GM19468 (cell line): ENCODE results near the gene WDR77.
A peak's percentile ranks its signal among the peaks of the same experiment; 100 is the strongest.

ENCODE experiments used
- ATAC-seq: cut with Tn5 transposase; IDR thresholded peaks from one replicate; pipeline ENCODE4 v1.9.1; 2021; ENCODE audit warnings: mild to moderate bottlenecking, moderate library complexity, moderate number of reproducible peaks; ENCODE audit not compliant: unreplicated experiment; ENCODE audit errors: extremely low read depth

Gene WDR77

DNA sequence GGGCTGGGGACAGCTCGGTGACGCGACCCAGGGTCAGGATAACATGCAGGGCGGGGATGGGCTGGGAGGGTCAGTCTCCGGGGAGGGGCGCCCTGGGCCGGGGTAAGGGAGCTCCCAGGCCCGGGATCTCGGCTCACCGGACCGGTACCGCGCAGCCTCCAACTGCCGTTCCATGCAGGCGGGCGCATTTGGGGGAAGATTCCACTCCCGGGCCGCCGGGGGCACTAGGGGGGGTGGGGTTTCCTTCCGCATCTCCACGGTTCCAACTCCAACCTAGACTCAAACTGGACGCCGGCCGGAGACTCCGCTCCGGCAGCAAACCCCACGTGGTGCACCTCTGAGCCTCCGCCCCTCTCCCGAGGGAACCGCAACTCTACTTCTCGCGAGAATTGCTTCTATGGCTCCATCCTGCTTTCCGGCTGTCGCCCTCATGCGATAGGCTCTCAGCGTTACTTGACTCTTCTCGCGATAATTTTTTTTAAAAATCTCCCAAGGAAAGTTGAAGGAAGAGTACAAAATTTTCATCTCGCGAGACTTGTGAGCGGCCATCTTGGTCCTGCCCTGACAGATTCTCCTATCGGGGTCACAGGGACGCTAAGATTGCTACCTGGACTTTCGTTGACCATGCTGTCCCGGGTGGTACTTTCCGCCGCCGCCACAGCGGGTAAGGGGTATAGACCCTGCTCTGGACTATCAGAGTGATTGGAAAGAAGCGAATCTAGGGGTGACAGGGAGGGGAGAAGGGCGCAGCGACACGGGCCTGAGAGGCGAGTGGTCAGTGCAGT is at the start of gene WDR77, which contains the start of gene ATP5PB:
Gene WDR77, minus strand, starts transcription at position 339 of the 785 bp plus-strand sequence. Its CDS starts 87 bp downstream, at position 252.
Gene ATP5PB, plus strand, starts transcription at position 547 of the 785 bp plus-strand sequence. Its CDS starts 78 bp downstream, at position 625.
- peak; percentile 95 for ATAC-seq

DNA sequence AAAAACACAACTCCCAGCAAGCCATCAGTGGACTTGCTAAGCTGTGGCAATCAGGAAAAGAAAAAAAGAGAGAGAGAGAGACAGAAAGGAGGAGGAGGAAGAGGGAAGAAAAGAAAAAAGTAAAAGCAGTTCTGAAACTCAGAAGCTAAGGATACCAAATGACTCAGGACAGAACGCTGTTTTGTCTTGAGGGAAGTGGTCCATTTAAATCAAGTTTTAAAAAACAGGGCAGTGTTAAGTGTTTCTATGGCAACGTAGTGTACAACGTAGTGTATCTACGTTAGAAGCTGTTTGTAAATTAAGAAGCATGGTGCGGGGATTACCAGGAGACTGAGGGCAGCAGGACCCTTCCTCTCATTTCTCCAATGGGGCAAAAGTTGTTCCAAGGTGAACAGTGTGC is 48.5 kb upstream of the WDR77 start:
- no peak for ATAC-seq

DNA sequence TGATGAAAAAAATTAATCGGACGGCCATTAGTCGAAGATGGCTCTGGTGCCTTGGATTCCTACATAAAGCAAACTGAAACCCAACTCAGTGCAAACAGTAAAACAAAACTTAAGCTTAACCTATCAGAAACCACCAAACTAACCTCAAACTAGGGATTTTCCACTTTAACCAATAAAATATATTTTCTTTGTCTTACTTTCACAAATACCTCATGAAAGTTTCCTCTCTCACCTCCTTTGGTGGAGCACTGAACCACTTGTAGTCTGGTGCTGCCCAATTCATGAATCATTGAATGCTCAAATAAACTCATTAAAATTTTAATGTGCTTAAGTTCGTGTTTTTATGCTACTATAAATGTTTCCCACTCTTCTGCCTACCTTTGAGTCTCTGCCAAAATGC is 47.3 kb upstream of the WDR77 start:
- ATAC-seq = no peak

DNA sequence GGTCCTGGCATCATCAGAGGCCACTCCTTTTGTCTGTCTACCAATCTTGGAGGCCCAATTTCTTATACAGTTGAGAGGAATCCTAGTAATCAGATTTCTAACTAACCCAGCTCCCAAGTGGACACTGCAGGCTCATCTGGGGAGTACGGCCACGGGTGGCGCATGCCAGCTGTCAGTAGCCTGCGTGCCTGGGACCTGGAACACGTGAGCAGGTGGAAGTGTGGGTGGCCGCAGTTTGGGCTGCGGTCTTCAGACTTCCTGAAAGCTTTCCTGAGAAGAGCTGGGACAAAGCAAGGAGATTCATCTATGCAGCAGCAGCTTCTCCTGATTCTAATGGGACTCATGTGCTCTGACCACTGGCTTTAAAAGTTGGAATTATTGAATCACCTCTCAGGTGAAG is 42.0 kb upstream of the WDR77 start:
- ATAC-seq = no peak

DNA sequence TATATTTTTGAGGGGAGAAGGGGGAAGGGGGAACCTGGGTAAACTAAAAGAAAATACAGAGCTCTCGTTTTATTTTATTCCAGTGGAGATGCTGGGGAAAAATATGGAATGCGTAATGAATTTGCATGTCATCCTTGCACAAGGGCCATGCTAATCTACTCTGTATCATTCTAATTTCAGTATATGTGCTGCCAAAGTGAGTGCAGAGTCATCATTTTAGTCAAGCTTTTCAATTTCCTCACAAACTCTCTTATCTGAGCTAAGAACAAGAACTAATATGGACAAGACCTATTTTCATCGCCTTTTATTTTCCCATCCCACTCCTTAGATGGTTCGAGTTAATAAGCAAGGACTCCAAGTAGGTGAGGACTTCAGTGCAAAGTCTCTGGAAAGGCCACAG is 41.2 kb upstream of the WDR77 start:
- ATAC-seq = no peak

DNA sequence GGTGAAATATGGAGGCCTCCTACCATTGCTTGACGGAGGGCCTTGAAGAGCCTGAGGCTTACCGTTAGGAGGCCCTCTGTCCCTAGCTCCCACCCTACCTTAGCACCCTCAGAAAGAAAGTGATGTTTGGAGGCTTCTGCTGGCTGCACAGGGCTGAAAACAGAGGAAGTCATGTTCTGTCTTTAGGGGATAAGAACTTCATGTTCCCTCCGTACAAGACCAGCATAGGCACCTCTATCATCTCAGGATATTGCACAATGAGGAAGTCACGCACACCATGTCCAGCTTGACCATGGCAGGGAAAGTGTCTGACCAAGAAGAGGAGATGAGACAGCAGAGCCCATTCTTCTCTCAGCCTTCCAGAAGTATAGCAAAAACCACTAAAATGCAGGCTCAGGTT is 40.5 kb upstream of the WDR77 start:
- no peak for ATAC-seq

DNA sequence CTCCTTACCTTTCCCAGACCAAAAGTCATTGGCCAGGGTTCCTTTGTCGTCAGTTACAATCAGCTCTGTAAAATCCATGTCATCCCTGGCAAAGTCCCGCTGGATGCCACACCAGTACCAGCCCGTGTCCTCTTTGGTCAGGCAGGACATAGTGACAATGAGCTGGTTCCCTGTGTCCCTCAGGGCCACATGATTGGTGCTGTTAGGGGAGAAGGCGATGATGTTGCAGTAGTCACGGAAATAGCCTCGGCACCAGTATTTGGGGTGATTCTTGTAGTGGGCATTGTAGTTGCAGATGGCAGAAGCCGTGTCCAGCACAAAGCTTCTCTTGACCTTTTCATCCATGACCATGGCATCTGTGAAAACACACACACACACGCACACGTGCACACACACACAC is 39.6 kb upstream of the WDR77 start:
- ATAC-seq = no peak

DNA sequence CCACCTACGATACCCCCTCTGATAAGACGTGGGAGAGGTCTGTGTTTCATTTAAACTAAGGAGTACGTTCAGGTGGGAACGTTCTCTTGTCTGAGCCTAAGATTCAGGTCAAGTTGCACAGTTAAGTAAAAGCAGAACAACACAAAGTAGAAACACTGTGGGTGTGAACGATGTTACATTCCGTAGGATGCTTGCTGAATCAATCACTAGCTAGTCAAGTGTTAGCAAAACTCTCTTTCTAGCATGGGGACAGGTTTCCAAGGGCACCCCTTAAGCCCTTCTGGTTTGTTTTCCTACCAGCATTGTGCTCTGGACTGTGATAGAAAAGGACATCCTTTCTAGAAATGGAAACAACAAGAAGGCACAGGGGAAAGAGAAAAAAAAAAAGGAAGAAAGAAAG is 38.1 kb upstream of the WDR77 start:
- ATAC-seq = no peak

DNA sequence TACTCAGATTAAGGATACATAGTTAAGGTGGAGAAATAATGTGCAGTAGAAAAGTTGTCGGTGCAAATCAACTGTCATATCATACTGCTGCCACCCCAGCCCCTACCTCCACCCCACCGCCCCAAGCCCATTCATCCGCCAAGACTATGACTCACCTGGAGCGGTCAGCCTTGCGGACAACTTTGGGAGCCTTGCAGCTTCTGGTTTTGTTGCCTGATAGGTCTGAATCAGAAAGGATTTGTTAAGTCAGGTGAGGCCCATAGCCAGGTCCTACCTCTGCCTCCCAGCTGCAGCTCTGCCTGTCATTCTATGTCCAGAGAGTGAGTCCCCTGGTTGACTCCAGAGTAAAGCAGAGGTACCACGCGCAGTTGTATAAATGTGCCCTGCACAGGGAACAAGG is 37.4 kb upstream of the WDR77 start:
- no peak for ATAC-seq

DNA sequence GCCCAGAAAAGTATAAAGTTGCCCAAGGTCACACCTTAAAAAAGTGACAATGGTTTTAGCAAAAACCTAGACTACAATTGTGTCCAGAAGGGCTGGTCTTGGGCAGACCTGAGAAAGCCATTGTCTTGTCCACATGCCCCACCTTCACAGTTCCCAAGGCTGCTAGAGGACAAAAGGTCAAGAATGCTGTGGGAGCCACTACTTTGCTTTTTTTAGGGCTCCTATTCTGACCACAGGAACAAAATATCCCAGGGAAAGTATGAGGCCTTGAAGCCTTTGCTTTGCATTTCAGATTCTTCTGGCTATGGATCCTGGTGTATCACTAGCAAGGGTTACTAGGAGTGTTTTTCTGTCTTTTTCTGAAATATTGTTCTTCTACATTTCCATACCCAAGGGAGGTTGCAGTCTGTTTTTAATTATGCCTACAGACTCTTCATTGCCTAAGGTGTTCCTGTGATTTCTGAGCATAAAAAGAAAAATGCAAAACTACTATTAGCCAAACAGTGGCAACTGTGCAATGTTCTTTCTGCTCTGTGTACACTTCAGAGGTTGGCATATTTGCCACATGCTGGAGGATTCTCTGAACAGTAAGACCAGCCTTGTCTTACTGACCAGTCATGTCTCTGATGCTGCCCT is 35.5 kb upstream of the WDR77 start:
- ATAC-seq = no peak

DNA sequence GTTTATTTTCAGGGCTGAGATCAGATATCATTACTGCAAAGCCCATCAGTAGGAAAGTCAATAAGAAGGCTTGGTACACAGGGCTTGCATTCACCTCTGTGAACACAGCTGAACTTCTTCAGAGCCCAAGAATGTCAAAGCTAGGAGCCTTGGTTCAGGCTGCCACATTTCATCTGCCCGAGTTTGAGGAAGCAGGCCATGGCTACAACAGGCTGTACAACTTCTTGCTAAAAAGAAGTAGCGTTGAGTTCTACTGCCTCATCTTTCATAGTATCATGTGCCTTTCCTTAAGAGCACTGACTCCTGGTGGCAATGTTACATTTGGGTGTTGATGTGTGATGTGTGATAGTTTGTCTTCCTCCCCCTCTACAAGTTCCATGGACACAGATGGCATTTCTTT is 34.8 kb upstream of the WDR77 start:
- no peak for ATAC-seq

DNA sequence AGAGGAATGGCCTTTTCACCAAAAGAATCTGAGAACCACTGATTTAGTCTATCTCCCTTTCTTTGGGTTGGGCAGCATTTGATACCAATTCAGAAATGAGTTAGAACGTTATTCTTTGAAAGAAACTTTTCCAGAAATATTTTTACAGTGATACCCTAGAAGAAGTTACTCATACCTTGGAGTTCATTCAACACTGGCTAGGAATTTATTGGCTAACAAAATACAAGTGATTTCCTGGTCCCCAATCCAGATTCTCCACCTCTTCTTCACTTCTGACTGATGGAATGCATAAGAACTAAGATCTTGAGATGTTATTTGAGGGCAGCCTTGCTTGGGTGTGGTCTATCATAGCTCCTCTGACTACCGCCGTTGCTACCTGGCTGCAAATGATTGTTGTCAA is 34.1 kb upstream of the WDR77 start:
- no peak for ATAC-seq

DNA sequence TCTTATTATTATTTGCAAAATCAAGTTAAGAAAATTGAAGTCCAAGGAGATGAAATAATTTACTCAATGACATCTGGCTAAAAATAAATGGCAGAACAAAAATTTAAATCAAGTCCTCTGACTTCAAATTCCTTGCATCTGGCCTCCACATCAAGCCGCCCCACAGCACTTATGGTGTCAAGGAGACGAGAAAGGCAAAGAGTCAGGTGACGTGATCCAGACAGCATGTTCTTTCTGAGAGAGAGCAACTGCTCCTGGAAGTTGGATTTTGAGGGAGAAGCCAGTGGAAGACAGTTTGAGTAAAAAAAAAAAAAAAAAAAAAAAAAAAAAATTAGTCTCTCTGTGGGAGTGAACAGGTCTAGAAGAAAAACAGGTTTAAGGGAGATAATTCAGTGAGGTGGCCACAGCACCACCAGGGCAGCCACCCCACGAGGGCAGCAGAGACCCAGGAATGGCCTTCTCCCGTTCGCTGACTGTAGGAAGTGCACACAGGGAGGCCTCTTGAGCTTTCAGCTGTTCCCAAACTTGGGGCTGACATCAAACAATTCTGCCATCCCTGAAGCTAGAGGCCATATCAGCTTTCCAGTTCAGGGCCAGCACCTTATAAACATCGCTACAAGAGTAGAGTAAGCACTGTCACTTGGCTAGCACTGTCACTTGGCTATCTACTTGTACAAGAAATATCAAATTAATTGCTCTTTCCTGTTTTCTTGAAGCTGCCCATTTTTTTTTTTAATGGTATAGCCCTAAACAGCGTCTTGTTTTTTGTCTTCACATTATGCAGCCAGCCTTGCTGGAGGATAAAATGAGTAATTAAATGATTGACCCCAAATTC is 32.5 kb upstream of the WDR77 start:
- no peak for ATAC-seq

DNA sequence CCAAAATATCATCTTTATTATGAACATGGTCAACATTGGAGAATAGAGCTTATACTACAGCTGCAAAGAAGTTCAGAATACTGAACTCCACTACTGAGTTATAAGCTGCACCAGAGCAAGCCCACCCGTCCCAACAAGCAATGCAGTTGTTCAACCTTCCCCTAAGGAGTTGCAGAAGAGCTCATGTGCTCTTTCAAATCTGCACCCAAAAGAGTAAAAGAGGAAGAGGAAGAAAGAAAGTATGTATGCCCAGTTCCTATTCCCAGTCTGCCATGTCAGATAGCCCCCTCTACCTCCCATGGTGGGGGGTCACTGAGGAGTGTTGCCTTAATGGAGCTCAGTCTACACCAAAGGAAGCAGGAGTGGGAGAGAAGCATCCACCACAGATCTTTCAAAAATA is 31.6 kb upstream of the WDR77 start:
- no peak for ATAC-seq

DNA sequence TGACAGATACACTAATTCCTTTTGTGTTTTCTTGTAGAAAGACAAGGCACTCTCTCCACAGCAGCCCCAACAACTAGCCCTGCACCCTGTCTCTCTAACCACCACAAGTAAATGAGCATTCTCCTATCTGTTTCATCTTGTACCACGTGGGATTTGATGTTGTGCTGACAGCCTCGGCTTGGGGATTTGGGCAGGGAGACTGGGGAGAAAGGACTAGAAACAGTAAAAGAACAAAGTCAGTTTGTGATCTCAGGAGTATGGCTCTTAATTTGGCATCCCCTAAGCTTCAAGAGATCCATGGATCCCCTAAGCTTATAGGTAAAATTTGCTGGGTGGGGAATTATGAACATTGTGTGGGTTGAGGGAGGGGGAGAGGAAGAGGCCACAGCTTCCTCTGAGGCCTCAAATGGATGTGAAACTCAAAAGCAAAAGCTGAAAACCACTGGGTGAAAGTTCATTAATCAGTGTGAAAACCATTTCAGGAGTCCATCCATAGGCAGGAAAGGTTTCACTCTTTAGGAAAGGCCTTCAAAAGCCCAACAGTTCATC is 27.8 kb upstream of the WDR77 start:
- no peak for ATAC-seq

DNA sequence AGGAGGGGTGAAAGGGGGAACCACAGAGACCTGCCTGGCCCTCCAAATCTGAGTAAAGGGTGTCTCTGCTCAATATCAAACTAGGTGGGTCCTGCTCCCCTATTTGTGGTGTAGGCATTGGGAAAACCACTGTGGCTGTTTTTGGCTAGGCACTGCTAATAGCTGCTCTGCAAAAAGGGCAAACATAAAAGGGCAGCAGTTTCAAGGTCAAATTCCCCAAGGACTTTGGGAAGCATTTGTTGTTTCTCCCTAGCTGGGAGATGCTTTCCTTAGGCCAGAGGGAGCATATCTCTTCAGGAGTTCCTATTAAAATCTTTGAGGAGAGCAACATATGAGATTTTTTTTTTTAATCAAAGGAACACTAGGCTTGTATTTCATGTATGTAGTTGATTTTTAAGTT is 27.2 kb upstream of the WDR77 start:
- no peak for ATAC-seq

DNA sequence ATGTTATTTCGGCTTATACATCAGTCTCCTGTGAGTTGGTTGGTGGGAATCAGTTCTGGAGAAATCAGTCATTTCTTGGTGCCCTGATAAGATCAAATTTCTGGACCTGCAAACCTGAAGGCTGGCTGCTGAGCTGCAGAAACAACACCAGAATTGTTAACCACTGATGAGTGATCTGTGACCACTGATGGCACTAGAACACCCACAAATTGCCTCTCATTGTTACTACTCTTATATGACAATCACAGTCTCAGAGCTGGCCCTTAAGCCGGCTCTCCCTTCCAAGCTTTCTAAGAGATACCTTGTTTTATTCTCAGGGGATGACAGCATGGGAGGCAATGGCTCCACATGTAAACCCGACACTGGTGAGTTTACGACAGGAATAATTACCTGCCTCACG is 26.6 kb upstream of the WDR77 start:
- no peak for ATAC-seq

DNA sequence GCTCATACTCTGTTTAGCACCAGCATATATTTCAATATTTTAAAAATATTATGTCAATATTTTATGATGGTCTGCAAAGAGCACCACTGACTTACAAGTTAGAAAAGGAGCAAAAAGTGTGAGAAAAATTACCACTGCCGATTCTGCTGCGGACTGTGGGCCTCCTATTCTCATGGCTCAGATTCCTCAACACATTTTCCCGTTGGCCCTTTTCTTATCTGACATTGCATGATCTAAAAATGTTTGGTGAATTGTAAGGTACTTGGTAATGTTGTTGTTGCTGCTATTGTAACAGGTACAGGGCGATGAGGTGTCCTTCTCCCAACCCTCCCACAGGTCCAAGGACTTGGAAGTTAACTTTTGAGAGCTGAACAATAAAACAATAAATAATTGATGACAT is 25.5 kb upstream of the WDR77 start:
- no peak for ATAC-seq

DNA sequence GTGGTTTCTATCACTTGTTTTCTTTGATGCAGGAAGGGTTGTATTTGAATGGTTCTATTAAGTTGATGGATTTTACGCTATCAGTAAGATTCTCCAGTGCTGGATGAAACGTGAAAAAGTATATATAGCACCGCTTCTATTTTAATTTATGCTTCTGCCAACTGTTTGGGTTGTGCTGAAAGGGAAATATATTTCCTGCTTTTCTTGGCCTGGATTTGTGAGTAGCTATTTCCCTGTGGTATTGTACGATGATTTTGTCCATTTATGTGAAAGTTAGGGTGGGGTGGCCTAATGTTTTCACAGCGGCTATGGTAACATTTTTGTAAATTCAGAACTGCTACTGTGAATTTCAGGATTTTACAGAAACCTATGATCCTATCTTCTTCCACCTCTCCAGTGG is 25.1 kb upstream of the WDR77 start:
- ATAC-seq = no peak

DNA sequence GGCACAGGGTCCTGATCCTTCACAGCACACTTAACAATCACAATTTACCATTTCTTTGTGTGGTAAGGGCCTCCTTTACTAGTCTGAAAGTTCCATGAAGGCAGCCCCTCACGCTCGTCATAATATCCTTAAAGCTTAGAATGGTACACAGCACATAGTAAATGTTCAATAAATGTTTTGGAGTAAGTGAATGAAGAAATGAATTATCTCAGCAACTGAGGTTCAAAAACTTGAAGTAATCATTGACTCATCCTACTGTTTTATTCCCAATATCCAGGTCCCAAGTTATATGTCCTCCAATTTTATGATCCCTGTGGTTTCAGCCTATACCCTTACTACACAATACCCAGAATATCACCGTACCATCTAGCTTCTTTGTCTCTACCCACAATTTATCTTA is 22.5 kb upstream of the WDR77 start:
- no peak for ATAC-seq

DNA sequence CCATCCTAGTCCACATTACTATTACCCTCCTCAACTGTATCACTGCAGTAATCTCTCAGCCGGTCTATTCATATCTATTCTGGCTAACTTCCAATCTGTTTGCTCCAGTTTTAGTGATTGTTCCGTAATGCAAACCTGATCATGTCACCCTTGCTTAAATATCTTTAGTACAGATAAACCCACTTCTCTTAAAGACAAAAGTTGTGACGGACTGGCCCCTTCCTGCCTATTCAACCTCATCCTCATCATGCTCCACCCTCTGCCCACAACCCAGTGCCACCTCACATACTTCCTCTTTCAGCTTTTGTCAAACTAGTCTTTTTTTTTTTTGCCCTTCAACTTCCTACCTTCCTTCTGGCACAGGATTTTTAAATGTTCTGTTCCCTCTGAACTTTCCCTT is 22.0 kb upstream of the WDR77 start:
- no peak for ATAC-seq
